KG1 (cell line): Measurements from ENCODE around the gene JAM2.
A peak's percentile ranks its signal among the peaks of the same experiment; 100 is the strongest.
"Not testable (repeated sequence)": the region's sequence is repeated elsewhere in the genome, so short reads cannot be mapped to it uniquely, and the experiment has no call there.

ENCODE experiments used
- DNase-seq: peaks from one replicate; lab custom pipeline; 2025; lab: John Stamatoyannopoulos, UW

The JAM2 gene

GRCh38 chr21:25638660-25639550, at the start of gene JAM2:
TSS of gene JAM2 (plus strand) at chr21:25639258. CDS start at chr21:25639822, 564 bp downstream.
- DNase-seq: no peak

GRCh38 chr21:25589887-25590286, 49.2 kb upstream of the JAM2 start:
- no peak for DNase-seq

- peak; percentile 44 for DNase-seq
Observed at GRCh38 chr21:25607151-25608043, 31.7 kb upstream of the JAM2 start, which contains the start of gene MRPL39. TSS of gene MRPL39 (minus strand) at chr21:25607481. CDS start at chr21:25607475, 6 bp downstream.

GRCh38 chr21:25608044-25608737, 30.9 kb upstream of the JAM2 start:
- DNase-seq: peak; percentile 50

- no peak for DNase-seq
Observed at GRCh38 chr21:25614441-25614840, 24.6 kb upstream of the JAM2 start.

GRCh38 chr21:25615880-25616279, 23.2 kb upstream of the JAM2 start:
- DNase-seq: no peak

GRCh38 chr21:25619198-25619597, 19.9 kb upstream of the JAM2 start:
- no peak for DNase-seq

GRCh38 chr21:25624511-25624910, 14.5 kb upstream of the JAM2 start:
- DNase-seq: no peak

- DNase-seq: no peak
Observed at GRCh38 chr21:25625036-25625435, 14.0 kb upstream of the JAM2 start.

GRCh38 chr21:25625776-25626555, 13.1 kb upstream of the JAM2 start:
- DNase-seq: not testable (repeated sequence)

GRCh38 chr21:25626757-25627156, 12.3 kb upstream of the JAM2 start:
- no peak for DNase-seq

GRCh38 chr21:25632296-25632695, 6.8 kb upstream of the JAM2 start:
- DNase-seq: no peak

GRCh38 chr21:25635310-25635709, 3.7 kb upstream of the JAM2 start:
- DNase-seq: no peak

- no peak for DNase-seq
Observed at GRCh38 chr21:25636727-25637126, 2.3 kb upstream of the JAM2 start.

- DNase-seq: no peak
Observed at GRCh38 chr21:25637851-25638659, 1.0 kb upstream of the JAM2 start.

GRCh38 chr21:25639551-25640201, 618 bp downstream of the JAM2 start:
- DNase-seq: no peak

GRCh38 chr21:25640202-25640942, 1.3 kb downstream of the JAM2 start:
- DNase-seq: no peak

GRCh38 chr21:25640943-25641292, 1.9 kb downstream of the JAM2 start:
- DNase-seq: no peak

- DNase-seq: no peak
Observed at GRCh38 chr21:25643486-25643885, 4.4 kb downstream of the JAM2 start.
